ENCODE measurements around the gene CST3. TPM values are rescaled to one million over a fixed set of nuclear protein-coding genes. Genes with fewer than 3 reads are reported as not detected.
"Not testable (repeated sequence)": the region's sequence is repeated elsewhere in the genome, so short reads cannot be mapped to it uniquely, and the experiment has no call there.

The CST3 gene
- total RNA-seq (2014; rRNA removed; shearing (Covaris generic); ENCODE audit: low replicate concordance): 368 and 404 TPM in 2 replicates

GRCh38 chr20:23637282-23638221, at the start of gene CST3:
CST3 (minus strand) TSS chr20:23637955; CDS start chr20:23637862, 93 bp downstream.
- peak; percentile 77 for DNase-seq (ENCODE audit: low read depth)
- in situ Hi-C loops (cut with HindIII; ENCODE audit: low pct_unique_long_range_greater_than_20kb, low sequenced_read_pairs): no loop called here

GRCh38 chr20:23686046-23686750, 48.4 kb upstream of the CST3 start:
- in situ Hi-C loops (cut with HindIII; ENCODE audit: low pct_unique_long_range_greater_than_20kb, low sequenced_read_pairs): no loop called here
- DNase-seq (ENCODE audit: low read depth): no peak

- in situ Hi-C loops (cut with HindIII; ENCODE audit: low pct_unique_long_range_greater_than_20kb, low sequenced_read_pairs); DNase-seq (ENCODE audit: low read depth): not testable (repeated sequence)
Observed at GRCh38 chr20:23685529-23685896, 47.8 kb upstream of the CST3 start.

GRCh38 chr20:23684261-23684660, 46.5 kb upstream of the CST3 start:
- in situ Hi-C loops (cut with HindIII; ENCODE audit: low pct_unique_long_range_greater_than_20kb, low sequenced_read_pairs): no loop called here
- DNase-seq (ENCODE audit: low read depth): no peak

GRCh38 chr20:23683807-23684206, 46.1 kb upstream of the CST3 start:
- in situ Hi-C loops (cut with HindIII; ENCODE audit: low pct_unique_long_range_greater_than_20kb, low sequenced_read_pairs): no loop called here
- no peak for DNase-seq (ENCODE audit: low read depth)

- DNase-seq (ENCODE audit: low read depth): no peak
- in situ Hi-C loops (cut with HindIII; ENCODE audit: low pct_unique_long_range_greater_than_20kb, low sequenced_read_pairs): no loop called here
Observed at GRCh38 chr20:23683281-23683680, 45.5 kb upstream of the CST3 start.

- in situ Hi-C loops (cut with HindIII; ENCODE audit: low pct_unique_long_range_greater_than_20kb, low sequenced_read_pairs): no loop called here
- no peak for DNase-seq (ENCODE audit: low read depth)
Observed at GRCh38 chr20:23680146-23680545, 42.4 kb upstream of the CST3 start.

- in situ Hi-C loops (cut with HindIII; ENCODE audit: low pct_unique_long_range_greater_than_20kb, low sequenced_read_pairs): no loop called here
- no peak for DNase-seq (ENCODE audit: low read depth)
Observed at GRCh38 chr20:23679133-23680092, 41.7 kb upstream of the CST3 start.

GRCh38 chr20:23673209-23673608, 35.5 kb upstream of the CST3 start:
- in situ Hi-C loops (cut with HindIII; ENCODE audit: low pct_unique_long_range_greater_than_20kb, low sequenced_read_pairs): no loop called here
- DNase-seq (ENCODE audit: low read depth): no peak

- in situ Hi-C loops (cut with HindIII; ENCODE audit: low pct_unique_long_range_greater_than_20kb, low sequenced_read_pairs): no loop called here
- no peak for DNase-seq (ENCODE audit: low read depth)
Observed at GRCh38 chr20:23672158-23672557, 34.4 kb upstream of the CST3 start.

- no peak for DNase-seq (ENCODE audit: low read depth)
- in situ Hi-C loops (cut with HindIII; ENCODE audit: low pct_unique_long_range_greater_than_20kb, low sequenced_read_pairs): no loop called here
Observed at GRCh38 chr20:23671479-23671878, 33.7 kb upstream of the CST3 start.

- in situ Hi-C loops (cut with HindIII; ENCODE audit: low pct_unique_long_range_greater_than_20kb, low sequenced_read_pairs): no loop called here
Observed at GRCh38 chr20:23670361-23670760, 32.6 kb upstream of the CST3 start.

GRCh38 chr20:23669866-23670265, 32.1 kb upstream of the CST3 start:
- no peak for DNase-seq (ENCODE audit: low read depth)
- in situ Hi-C loops (cut with HindIII; ENCODE audit: low pct_unique_long_range_greater_than_20kb, low sequenced_read_pairs): no loop called here

More at GRCh38 chr20:23670361-23670760, 32.6 kb upstream of the CST3 start:
- no peak for DNase-seq (ENCODE audit: low read depth)

GRCh38 chr20:23669327-23669726, 31.6 kb upstream of the CST3 start:
- in situ Hi-C loops (cut with HindIII; ENCODE audit: low pct_unique_long_range_greater_than_20kb, low sequenced_read_pairs): no loop called here
- no peak for DNase-seq (ENCODE audit: low read depth)

GRCh38 chr20:23668477-23668951, 30.8 kb upstream of the CST3 start:
- peak; percentile 66 for DNase-seq (ENCODE audit: low read depth)
- in situ Hi-C loops (cut with HindIII; ENCODE audit: low pct_unique_long_range_greater_than_20kb, low sequenced_read_pairs): no loop called here

- no peak for DNase-seq (ENCODE audit: low read depth)
- in situ Hi-C loops (cut with HindIII; ENCODE audit: low pct_unique_long_range_greater_than_20kb, low sequenced_read_pairs): no loop called here
Observed at GRCh38 chr20:23667666-23668065, 29.9 kb upstream of the CST3 start.

- in situ Hi-C loops (cut with HindIII; ENCODE audit: low pct_unique_long_range_greater_than_20kb, low sequenced_read_pairs): no loop called here
- no peak for DNase-seq (ENCODE audit: low read depth)
Observed at GRCh38 chr20:23666698-23667097, 28.9 kb upstream of the CST3 start.

GRCh38 chr20:23666189-23666588, 28.4 kb upstream of the CST3 start:
- no peak for DNase-seq (ENCODE audit: low read depth)
- in situ Hi-C loops (cut with HindIII; ENCODE audit: low pct_unique_long_range_greater_than_20kb, low sequenced_read_pairs): no loop called here
